ENCODE measurements around the gene PZP.
"Not testable (repeated sequence)": the region's sequence is repeated elsewhere in the genome, so short reads cannot be mapped to it uniquely, and the experiment has no call there.

The PZP gene

DNA sequence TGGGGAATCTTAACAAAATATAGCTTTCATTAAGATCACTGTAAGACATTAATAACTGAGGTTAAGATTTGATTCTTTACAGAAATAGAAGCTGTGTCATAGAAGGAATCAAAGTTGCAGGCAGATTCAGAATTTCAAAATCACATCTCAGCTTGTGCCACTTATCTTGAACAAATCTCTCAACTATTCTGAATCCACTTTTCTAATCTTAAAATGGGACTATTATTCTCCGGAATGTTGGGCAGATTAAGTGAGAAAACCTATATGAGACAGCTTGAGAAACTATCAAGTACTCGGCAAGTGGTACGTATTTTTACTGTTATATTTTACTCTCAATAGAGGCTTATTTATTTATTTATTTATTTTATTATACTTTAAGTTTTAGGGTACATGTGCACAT lies 28.4 kb downstream of the PZP start:
- no peak for DNase-seq

DNA sequence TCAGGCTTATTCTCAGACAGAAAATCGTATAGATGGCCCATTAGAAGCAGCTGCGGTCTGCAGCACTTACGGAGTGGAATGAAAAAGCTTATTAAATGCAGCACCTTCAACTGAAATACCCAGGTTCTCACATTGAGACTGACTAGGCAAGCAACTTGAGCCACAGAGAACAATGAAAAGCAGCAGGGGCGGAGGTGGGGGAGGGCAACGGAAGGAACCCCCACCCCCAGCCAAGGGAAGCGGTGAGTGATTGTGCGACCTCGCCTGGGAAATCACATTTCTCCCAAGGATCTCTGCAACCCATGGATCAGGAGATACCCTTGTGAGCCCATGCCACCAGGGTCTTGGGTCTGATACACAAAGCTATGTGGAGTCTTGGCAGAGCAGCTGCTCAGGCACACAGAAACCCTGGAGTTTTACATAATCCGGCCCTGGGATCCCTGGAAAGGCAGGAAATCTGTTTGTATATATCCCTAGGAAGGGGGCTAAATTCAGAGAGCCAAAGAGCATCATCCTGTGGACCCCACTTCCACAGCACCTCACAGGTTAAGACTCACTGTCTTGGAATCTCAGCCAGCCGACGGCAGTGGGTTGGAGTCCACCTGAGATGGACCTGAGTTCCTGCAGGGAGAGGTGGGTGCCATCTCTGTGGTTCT lies 38.1 kb downstream of the PZP start:
- DNase-seq: no peak

GRCh38 chr12:9167345-9167744 lies 40.9 kb downstream of the PZP start:
- DNase-seq: not testable (repeated sequence)

- DNase-seq: no peak
These were observed 44.8 kb downstream of the PZP start for GRCh38 chr12:9163392-9163791.

GRCh38 chr12:9156119-9156518 lies 52.1 kb downstream of the PZP start:
- no peak for DNase-seq

GRCh38 chr12:9149372-9149771 lies 58.8 kb downstream of the PZP start:
- DNase-seq: no peak

GRCh38 chr12:9148926-9149325 lies 59.3 kb downstream of the PZP start:
- no peak for DNase-seq

DNA sequence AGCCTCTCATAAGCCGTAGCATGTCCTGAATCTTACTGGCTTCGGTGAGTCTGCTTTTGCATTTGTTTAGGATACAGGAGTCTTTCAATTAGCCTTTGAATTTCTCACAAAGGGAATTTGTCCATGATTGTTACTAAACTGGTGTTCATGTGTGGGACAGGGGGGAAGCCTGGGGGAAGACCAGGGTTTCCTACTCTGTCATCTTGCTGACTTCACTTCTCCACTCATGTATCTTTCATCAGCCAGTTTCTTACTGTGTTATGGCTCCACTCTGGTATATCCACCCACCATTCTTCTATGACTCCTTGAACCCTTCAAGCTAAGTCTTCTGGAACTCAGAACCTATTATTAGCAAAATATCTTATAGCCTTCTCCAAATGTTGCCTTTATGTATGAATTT lies 60.7 kb downstream of the PZP start:
- no peak for DNase-seq

DNA sequence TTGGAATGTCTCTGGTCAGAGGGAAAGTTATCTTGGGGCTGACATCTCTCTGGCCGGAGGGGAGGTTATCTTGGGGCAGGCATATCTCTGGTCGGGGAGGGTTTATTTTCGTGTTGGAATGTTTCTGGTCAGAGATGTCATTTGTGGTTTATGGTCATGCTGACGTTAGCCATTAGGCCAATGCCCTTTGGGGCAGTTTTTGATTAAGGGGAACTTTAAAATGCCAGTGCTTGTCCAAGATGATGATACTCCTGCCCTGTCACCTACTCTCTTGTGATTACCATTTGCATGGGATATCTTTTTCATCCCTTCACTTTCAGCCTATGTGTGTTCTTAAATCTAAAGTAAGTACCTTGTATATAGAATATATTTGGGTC lies 63.5 kb downstream of the PZP start:
- no peak for DNase-seq

- DNase-seq: no peak
These were observed 64.1 kb downstream of the PZP start for GRCh38 chr12:9143929-9144729.

DNA sequence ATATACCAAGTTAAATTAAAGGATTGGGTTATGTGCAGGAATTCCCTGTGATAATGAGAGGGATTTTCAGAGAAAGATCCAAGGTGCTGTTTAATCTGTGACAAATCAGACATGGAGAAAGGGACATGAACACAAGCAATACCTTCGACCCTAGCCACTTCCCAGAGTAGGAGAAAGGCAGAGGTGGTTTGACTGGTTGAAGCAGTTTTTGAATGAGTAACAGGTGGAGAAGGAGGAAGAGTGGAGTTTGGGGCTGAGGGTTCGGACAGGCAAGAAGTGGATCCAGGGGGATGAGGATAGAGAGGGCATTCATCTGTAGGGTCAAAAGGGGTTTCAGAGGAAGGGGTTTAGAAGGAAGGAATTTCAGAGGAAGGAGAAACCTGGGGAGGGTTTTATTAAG lies 65.1 kb downstream of the PZP start:
- DNase-seq: no peak

DNA sequence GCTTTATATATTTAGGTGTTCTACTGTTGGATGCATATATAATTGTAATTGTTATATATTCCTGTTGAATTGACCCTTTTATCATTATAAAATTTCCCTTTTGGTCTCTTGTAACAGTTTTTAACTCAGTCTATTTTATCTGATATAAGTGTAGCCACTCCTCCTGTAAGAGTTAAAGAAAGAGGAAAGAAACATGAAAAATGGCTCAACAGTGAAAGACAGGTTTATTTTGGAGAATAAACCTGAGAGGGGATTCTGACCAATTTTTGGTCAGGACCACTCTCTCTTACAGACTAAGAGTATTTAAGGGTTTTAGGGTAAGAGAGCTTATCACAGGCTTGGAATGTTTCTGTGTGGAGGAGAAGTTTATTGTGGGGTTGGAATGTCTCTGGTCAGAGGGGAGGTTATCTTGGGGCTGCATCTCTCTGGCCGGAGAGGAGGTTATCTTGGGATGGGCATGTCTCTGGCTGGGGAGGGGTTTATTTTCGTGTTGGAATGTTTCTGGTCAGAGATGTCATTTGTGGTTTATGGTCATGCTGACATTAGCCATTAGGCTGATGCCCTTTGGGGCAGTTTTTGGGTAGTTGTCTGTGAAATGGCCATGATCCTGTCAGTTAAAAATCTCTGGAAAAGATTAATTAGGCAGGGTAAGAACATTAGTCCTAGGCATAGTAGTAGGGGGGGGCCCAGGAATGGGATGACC lies 68.5 kb downstream of the PZP start:
- not testable (repeated sequence) for DNase-seq

DNA sequence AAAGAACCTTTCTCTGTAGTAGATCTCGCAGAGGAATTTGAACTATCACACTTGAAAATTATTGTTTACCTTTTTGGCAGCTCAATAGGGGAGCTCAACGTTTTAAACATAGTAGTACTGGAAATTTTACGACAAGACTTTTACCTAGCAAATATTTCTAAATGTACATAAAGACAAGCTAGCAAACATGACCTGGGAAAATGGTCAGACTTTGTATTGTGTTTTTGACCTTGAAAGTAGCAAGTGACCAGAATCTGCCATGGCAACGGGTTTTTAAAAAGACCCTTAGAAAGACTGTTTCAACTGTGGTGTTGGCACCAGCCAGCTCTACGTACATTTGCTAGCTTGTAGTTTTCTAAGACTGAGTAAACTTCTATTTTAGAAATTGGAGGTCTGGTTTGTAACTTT lies 72.3 kb downstream of the PZP start:
- DNase-seq: no peak

- DNase-seq: no peak
These were observed 73.1 kb downstream of the PZP start for GRCh38 chr12:9134981-9135628.

DNA sequence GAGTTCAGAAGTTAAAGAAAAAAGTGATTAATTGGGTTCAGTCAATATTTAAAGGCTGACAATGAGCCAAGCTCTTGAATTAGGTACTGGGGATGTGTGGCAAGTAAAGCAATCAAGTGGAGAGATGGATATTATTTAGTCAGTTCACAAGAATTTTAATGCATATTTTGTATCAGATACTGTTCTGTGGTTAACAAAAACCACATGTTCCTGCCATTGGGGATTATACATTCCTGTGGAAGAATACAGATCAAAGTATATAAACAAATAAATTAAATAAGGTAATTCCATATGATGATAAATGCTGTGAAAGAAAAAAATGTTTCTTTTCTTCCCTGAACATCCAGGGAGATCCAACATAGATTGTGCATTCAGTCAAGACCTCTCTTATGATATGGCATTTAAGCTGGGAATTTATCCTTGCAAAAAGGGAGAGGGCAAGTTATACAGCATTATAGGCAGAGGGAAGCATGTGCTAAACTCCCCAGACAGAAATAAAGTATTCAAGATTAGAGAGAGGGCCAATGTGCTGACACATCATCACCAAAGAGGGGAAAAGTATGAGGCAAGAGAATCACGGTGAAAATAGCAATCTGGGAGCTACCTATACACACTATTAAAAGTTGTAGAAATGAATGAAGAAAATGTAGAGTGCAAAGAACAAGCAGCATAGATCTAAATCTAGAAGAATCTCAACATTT lies 74.8 kb downstream of the PZP start:
- DNase-seq: no peak

GRCh38 chr12:9132008-9132535 lies 76.1 kb downstream of the PZP start:
- no peak for DNase-seq

GRCh38 chr12:9130244-9130643 lies 78.0 kb downstream of the PZP start:
- DNase-seq: no peak

GRCh38 chr12:9127936-9128663 lies 80.1 kb downstream of the PZP start:
- no peak for DNase-seq

DNA sequence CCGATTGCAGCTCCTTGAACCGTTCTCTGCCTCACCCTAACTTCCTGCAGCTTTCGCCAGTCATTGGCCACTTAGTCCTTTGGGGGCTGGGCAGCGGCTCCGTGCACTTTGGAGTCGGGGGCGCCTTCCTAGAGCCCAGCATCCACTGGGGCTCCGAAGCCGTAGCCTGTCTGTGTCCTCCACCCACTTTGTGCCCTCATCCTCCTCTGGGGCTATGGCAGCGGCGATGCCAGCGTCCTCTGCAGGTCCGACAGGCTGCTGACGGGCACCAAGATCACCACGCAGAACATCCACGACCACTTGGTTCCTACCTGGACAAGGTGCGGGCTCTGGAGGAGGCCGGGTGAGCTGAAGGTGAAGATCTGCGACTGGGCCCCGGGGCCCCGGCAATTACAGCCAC lies 80.7 kb downstream of the PZP start:
- no peak for DNase-seq

GRCh38 chr12:9124383-9125031 lies 83.7 kb downstream of the PZP start:
- DNase-seq: no peak

DNA sequence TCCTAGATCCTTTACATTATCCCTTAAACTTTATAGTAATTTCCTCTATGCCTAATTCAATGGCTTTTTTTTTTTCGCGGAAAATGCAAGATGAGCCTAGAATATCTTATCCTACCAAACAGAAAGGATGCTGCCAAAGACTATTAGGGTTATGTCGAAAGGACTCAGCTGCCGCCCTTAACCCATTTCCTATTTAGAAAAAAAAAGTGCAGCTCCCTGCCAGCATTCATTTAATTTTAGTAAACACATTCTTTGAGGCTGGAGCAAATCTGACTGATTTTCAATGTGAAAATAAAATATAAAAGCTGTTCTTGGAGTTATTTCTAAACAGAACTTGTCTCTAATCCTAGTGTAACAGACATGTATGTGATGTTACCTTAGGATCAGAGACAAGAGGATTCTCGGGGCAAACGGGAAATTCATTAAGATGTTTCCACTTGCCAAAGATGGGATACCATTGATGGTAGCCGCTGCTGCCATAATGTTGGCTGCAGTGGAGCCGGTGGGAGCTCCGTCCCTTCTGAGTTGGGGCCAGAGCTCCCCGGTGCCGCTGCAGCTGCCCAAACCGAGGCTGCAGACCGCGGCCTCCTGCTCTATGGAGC lies 84.3 kb downstream of the PZP start:
- DNase-seq: no peak

All from CD4-positive, alpha-beta T cell treated with Interferon alpha-2 for 1 hour (primary cell).